ENCODE results near the gene PEX6.

Gene PEX6, protein sequence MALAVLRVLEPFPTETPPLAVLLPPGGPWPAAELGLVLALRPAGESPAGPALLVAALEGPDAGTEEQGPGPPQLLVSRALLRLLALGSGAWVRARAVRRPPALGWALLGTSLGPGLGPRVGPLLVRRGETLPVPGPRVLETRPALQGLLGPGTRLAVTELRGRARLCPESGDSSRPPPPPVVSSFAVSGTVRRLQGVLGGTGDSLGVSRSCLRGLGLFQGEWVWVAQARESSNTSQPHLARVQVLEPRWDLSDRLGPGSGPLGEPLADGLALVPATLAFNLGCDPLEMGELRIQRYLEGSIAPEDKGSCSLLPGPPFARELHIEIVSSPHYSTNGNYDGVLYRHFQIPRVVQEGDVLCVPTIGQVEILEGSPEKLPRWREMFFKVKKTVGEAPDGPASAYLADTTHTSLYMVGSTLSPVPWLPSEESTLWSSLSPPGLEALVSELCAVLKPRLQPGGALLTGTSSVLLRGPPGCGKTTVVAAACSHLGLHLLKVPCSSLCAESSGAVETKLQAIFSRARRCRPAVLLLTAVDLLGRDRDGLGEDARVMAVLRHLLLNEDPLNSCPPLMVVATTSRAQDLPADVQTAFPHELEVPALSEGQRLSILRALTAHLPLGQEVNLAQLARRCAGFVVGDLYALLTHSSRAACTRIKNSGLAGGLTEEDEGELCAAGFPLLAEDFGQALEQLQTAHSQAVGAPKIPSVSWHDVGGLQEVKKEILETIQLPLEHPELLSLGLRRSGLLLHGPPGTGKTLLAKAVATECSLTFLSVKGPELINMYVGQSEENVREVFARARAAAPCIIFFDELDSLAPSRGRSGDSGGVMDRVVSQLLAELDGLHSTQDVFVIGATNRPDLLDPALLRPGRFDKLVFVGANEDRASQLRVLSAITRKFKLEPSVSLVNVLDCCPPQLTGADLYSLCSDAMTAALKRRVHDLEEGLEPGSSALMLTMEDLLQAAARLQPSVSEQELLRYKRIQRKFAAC

GRCh38 chr6:42978839-42979522 lies at the start of gene PEX6:
Gene PEX6, minus strand, starts transcription at chr6:42979181. Its CDS starts 31 bp downstream, at chr6:42979150.
- DNase-seq (ENCODE audit: low read depth): peak; percentile 66

- no peak for DNase-seq (ENCODE audit: low read depth)
These were observed 47.4 kb upstream of the PEX6 start for GRCh38 chr6:43026365-43026764.

- DNase-seq (ENCODE audit: low read depth): no peak
These were observed 45.5 kb upstream of the PEX6 start for GRCh38 chr6:43024436-43024835.

GRCh38 chr6:43021270-43022047 lies 42.5 kb upstream of the PEX6 start, which contains the start of gene RRP36:
Gene RRP36, plus strand, starts transcription at chr6:43021623. Its CDS starts 32 bp downstream, at chr6:43021655.
- peak; percentile 52 for DNase-seq (ENCODE audit: low read depth)

GRCh38 chr6:43020847-43021246 lies 41.9 kb upstream of the PEX6 start:
- no peak for DNase-seq (ENCODE audit: low read depth)

DNA sequence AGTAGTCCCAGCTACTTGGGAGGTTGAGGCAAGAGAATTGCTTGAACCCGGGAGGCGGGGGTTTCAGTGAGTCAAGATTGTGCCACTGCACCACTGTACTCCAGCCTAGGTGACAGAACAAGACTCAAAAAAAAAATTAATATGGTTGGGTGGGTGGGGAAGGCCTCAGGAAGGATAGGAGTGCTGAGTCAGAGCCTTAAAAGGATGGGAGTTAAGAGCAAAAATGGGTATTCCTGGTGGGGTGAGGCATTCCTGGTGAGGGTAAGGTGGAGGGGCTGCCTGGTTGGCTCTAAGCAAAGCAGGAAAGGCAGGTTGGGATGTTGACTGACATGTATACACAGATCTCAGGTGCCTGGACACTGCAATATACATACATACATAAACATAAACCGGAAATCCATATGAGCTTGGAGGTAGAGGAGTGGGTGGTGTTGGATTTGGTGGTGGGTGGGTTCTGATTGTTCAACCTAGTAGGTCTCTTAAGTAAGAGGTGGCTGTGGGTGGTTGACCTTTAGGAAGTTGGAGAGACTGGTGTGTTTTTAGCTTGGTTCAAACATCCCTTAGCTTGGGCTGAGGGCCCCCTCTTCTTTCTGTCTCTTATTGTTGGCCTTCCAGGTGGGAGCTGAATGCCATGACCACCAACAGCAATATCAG lies 41.2 kb upstream of the PEX6 start:
- DNase-seq (ENCODE audit: low read depth): no peak

DNA sequence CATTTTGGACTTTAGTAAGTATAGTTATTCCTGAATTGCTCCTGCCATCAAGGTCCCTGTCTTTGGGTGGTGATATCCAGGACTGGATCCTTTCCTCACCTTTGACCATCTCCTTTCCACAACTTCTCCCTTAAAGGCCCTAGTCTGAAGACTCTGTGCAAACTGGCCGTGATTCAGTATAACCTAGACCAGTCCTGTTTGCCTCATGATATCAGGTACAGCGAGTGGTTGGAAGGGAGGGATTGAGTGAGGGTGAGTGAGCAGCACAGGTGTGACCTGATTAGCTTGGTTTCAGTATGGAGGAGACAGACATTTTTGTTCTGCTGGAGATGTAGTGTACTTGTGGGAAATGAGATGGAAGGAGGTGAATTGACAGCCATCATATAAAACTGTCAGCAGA lies 40.2 kb upstream of the PEX6 start:
- no peak for DNase-seq (ENCODE audit: low read depth)

- DNase-seq (ENCODE audit: low read depth): no peak
These were observed 38.0 kb upstream of the PEX6 start for GRCh38 chr6:43016943-43017334.

GRCh38 chr6:43016176-43016942 lies 37.4 kb upstream of the PEX6 start:
- no peak for DNase-seq (ENCODE audit: low read depth)

- DNase-seq (ENCODE audit: low read depth): no peak
These were observed 35.5 kb upstream of the PEX6 start for GRCh38 chr6:43014434-43014909.

DNA sequence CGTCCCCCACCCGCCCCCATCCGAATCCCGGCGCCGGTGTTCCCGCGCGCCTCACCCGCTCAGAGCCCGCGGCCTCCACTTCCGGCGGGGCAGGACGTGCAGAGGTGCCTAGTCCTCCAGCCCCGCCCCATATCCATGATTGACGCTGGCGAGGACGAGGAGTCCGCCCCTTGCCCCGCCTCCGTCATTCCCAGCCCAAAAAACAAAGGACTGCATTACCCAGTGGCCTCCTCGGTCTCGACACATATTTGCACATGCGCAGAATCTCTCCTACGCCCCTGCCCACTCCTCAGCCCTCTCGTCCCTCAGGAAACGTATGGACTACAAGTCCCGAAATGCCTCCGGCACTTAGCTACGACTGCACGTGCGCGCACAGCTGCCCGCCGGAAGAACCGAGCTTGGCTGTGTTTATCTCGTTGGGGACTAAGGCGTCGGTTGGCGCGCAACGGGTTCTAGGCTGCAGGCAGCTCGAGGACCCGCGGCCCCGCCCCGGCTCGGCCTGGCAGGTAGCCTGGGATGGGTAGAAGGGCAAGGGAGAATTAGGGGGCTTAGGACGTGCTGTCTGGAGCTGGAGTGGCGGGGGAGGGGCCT lies 35.0 kb upstream of the PEX6 start, which contains the start of the genes KLHDC3 and MEA1:
Gene KLHDC3, plus strand, starts transcription at position 407 of the 591 bp plus-strand sequence. CDS start 2,944 bp downstream, outside the sequence.
Gene MEA1, minus strand, starts transcription at position 104 of the 591 bp plus-strand sequence. CDS start 133 bp downstream, outside the sequence.
- DNase-seq (ENCODE audit: low read depth): peak; percentile 100

GRCh38 chr6:43013097-43013842 lies 34.3 kb upstream of the PEX6 start:
- DNase-seq (ENCODE audit: low read depth): no peak

GRCh38 chr6:43012364-43012763 lies 33.4 kb upstream of the PEX6 start:
- no peak for DNase-seq (ENCODE audit: low read depth)

DNA sequence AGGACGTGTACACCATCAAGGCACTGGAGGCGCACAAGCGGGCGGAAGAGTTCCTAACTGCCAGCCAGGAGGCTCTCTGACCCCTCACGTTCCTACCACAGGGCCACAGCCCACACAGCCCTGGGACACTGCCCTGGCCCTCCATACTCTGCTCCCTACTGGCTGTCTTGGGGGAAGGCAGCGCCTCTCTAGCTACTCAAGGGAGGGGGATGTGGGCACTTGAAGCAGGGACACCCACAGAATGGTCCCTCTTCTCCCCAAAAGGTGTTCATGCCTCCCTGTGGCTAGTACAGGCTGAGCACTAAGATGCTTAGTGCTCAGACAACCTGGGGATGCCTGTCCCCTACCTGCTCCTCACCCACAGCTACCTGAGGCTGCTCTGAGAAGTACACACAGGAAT lies 32.2 kb upstream of the PEX6 start:
- DNase-seq (ENCODE audit: low read depth): no peak

GRCh38 chr6:43009124-43009523 lies 30.1 kb upstream of the PEX6 start:
- no peak for DNase-seq (ENCODE audit: low read depth)

DNA sequence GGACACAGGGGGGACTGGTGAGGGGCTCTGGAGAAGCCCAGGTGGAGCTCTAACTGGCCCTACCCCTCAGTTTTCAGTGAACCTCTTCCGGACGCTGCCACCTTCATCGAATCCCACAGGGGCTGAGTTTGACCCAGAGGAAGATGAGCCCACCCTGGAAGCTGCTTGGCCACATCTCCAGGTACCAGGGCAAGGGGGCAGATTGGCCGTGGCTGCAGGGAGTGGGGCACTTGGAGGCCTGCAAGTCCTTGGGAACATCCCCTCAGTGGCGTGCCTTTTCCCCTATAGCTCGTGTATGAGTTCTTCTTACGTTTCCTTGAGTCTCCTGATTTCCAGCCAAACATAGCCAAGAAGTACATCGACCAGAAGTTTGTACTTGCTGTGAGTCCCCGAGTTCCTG lies 28.1 kb upstream of the PEX6 start:
- no peak for DNase-seq (ENCODE audit: low read depth)

DNA sequence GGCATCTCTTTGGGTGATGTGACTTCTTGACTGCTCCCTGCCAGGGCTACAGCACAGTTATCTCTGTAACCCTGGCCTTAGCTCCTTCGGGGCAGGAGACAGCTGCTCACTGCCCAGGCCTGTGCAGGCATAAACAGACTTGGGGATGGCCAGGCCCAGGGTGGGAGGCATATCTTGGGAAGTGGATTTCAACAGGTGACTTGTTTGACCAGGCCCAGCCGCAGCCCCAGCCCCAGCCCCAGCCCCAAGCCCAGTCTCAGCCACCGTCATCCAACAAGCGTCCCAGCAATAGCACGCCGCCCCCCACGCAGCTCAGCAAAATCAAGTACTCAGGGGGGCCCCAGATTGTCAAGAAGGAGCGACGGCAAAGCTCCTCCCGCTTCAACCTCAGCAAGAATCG lies 27.3 kb upstream of the PEX6 start:
- DNase-seq (ENCODE audit: low read depth): no peak

GRCh38 chr6:43005844-43006243 lies 26.9 kb upstream of the PEX6 start:
- no peak for DNase-seq (ENCODE audit: low read depth)

GRCh38 chr6:43001843-43002242 lies 22.9 kb upstream of the PEX6 start:
- DNase-seq (ENCODE audit: low read depth): no peak
